ENCODE measurements around the gene ECHDC3. TPM values are rescaled to one million over a fixed set of nuclear protein-coding genes. Genes with fewer than 3 reads are reported as not detected.

The ECHDC3 gene
- total RNA-seq, 1 donor from 2014 or later: 1.2 TPM

- H3K4me3 Mint-ChIP-seq (ENCODE audit: unreplicated experiment): no peak overlapping the region
- H3K36me3 Mint-ChIP-seq (ENCODE audit: unreplicated experiment): no peaks in the 10 kb centered on the region
Observed at GRCh38 chr10:11698691-11699549, 43.3 kb upstream of the ECHDC3 start.

GRCh38 chr10:11699550-11700097, 42.6 kb upstream of the ECHDC3 start:
- H3K4me3 Mint-ChIP-seq (ENCODE audit: unreplicated experiment): no peak overlapping the region
- H3K4me1 Mint-ChIP-seq (ENCODE audit: unreplicated experiment): no peaks in the 10 kb centered on the region
- no peaks in the 10 kb centered on the region for H3K36me3 Mint-ChIP-seq (ENCODE audit: unreplicated experiment)
- no peak for TF ChIP-seq CTCF (IDR thresholded peaks at IDR 0.05)
- no peaks in the 10 kb centered on the region for H3K9me3 Mint-ChIP-seq (ENCODE audit: unreplicated experiment)
- peaks cover 5% of the 10 kb centered on the region for H3K27me3 Mint-ChIP-seq (ENCODE audit: unreplicated experiment)
- no peak overlapping the region for H3K27ac Mint-ChIP-seq (ENCODE audit: unreplicated experiment)
- no peak for DNase-seq (ENCODE audit: extremely low spot score, unreplicated experiment)

More at GRCh38 chr10:11698691-11699549, 43.3 kb upstream of the ECHDC3 start:
- TF ChIP-seq CTCF (IDR thresholded peaks at IDR 0.05): no peak
- H3K4me1 Mint-ChIP-seq (ENCODE audit: unreplicated experiment): no peaks in the 10 kb centered on the region
- no peaks in the 10 kb centered on the region for H3K9me3 Mint-ChIP-seq (ENCODE audit: unreplicated experiment)
- H3K27me3 Mint-ChIP-seq (ENCODE audit: unreplicated experiment): peaks cover 2% of the 10 kb centered on the region
- no peak for DNase-seq (ENCODE audit: extremely low spot score, unreplicated experiment)
- no peak overlapping the region for H3K27ac Mint-ChIP-seq (ENCODE audit: unreplicated experiment)

GRCh38 chr10:11700539-11700938, 41.6 kb upstream of the ECHDC3 start:
- no peaks in the 10 kb centered on the region for H3K4me1 Mint-ChIP-seq (ENCODE audit: unreplicated experiment)
- TF ChIP-seq CTCF (IDR thresholded peaks at IDR 0.05): no peak

GRCh38 chr10:11701451-11702095, 40.6 kb upstream of the ECHDC3 start:
- H3K36me3 Mint-ChIP-seq (ENCODE audit: unreplicated experiment): no peaks in the 10 kb centered on the region
- no peak overlapping the region for H3K4me3 Mint-ChIP-seq (ENCODE audit: unreplicated experiment)

More at GRCh38 chr10:11700539-11700938, 41.6 kb upstream of the ECHDC3 start:
- H3K27me3 Mint-ChIP-seq (ENCODE audit: unreplicated experiment): peaks cover 5% of the 10 kb centered on the region
- DNase-seq (ENCODE audit: extremely low spot score, unreplicated experiment): no peak
- no peaks in the 10 kb centered on the region for H3K36me3 Mint-ChIP-seq (ENCODE audit: unreplicated experiment)
- no peaks in the 10 kb centered on the region for H3K9me3 Mint-ChIP-seq (ENCODE audit: unreplicated experiment)
- H3K27ac Mint-ChIP-seq (ENCODE audit: unreplicated experiment): no peak overlapping the region
- H3K4me3 Mint-ChIP-seq (ENCODE audit: unreplicated experiment): no peak overlapping the region

More at GRCh38 chr10:11701451-11702095, 40.6 kb upstream of the ECHDC3 start:
- H3K27me3 Mint-ChIP-seq (ENCODE audit: unreplicated experiment): peaks cover 9% of the 10 kb centered on the region
- no peaks in the 10 kb centered on the region for H3K4me1 Mint-ChIP-seq (ENCODE audit: unreplicated experiment)
- no peaks in the 10 kb centered on the region for H3K9me3 Mint-ChIP-seq (ENCODE audit: unreplicated experiment)
- H3K27ac Mint-ChIP-seq (ENCODE audit: unreplicated experiment): no peak overlapping the region
- no peak for TF ChIP-seq CTCF (IDR thresholded peaks at IDR 0.05)
- no peak for DNase-seq (ENCODE audit: extremely low spot score, unreplicated experiment)
